Epithelial cell of esophagus (primary cell): ENCODE results near the gene TRIML1.
"Not testable (repeated sequence)": the region's sequence is repeated elsewhere in the genome, so short reads cannot be mapped to it uniquely, and the experiment has no call there.

Experiments
- DNase-seq: peaks from one replicate; pipeline ENCODE4 v3.0.0; 2010; ENCODE audit warnings: low read depth
- H3K4me3 ChIP-seq: 2 replicates; pipeline ENCODE4 v1.5.1; 2011; ENCODE audit warnings: mild to moderate bottlenecking, low read length, control low read depth
- CTCF ChIP-seq: IDR thresholded peaks from 2 replicates; pipeline ENCODE4 v1.5.1; 2011; ENCODE audit warnings: low read depth, mild to moderate bottlenecking, low read length, control low read depth, inconsistent platforms; ENCODE audit not compliant: insufficient read depth; ENCODE audit errors: missing control alignments

TRIML1 gene

GRCh38 chr4:188147176-188147575 is 7.9 kb downstream of the TRIML1 start:
- no peak for TF ChIP-seq CTCF
- no peak for DNase-seq
- no peak overlapping the region for H3K4me3 ChIP-seq

GRCh38 chr4:188147776-188148175 is 8.5 kb downstream of the TRIML1 start:
- no peak for DNase-seq
- H3K4me3 ChIP-seq, result no peak overlapping the region
- no peak for TF ChIP-seq CTCF

- no peak for TF ChIP-seq CTCF
- DNase-seq, result no peak
Measured at GRCh38 chr4:188154668-188155405, 15.6 kb downstream of the TRIML1 start.

GRCh38 chr4:188158336-188158735 is 19.1 kb downstream of the TRIML1 start:
- no peak for TF ChIP-seq CTCF
- no peak overlapping the region for H3K4me3 ChIP-seq
- no peak for DNase-seq

More at GRCh38 chr4:188154668-188155405, 15.6 kb downstream of the TRIML1 start:
- no peak overlapping the region for H3K4me3 ChIP-seq

- not testable (repeated sequence) for H3K4me3 ChIP-seq
- DNase-seq, result peak; percentile 7
Measured at GRCh38 chr4:188159513-188160226, 20.4 kb downstream of the TRIML1 start.

- TF ChIP-seq CTCF, result no peak
- DNase-seq, result no peak
- H3K4me3 ChIP-seq, result no peak overlapping the region
Measured at GRCh38 chr4:188160406-188160805, 21.2 kb downstream of the TRIML1 start.

- H3K4me3 ChIP-seq, result no peak overlapping the region
- DNase-seq, result no peak
- no peak for TF ChIP-seq CTCF
Measured at GRCh38 chr4:188161167-188161566, 21.9 kb downstream of the TRIML1 start.
